H9 (cell line): ENCODE measurements around the gene ARL4C. TPM values are rescaled to one million over a fixed set of nuclear protein-coding genes. Genes with fewer than 3 reads are reported as not detected.

Experiments used
- DNase-seq: peaks from one replicate; pipeline ENCODE4 v3.0.0-alpha.2; 2017
- H2AFZ ChIP-seq: one replicate; pipeline ENCODE4 v1.6.1; 2013; ENCODE audit warnings: mild to moderate bottlenecking, low read length, control low read depth, moderate library complexity
- H2AK5ac ChIP-seq: 2 replicates; pipeline ENCODE4 v1.6.1; 2013; ENCODE audit warnings: low read length, control low read depth, mixed read lengths; ENCODE audit not compliant: insufficient read length
- H2BK120ac ChIP-seq: one replicate; pipeline ENCODE4 v1.6.1; 2013; ENCODE audit warnings: low read depth, mild to moderate bottlenecking, low read length, control low read depth, inconsistent platforms; ENCODE audit not compliant: poor library complexity, severe bottlenecking
- H2BK12ac ChIP-seq: 2 replicates; pipeline ENCODE4 v1.6.1; 2013; ENCODE audit warnings: low read length, control low read depth, mixed read lengths, low read depth; ENCODE audit not compliant: insufficient read length
- H2BK15ac ChIP-seq: 2 replicates; pipeline ENCODE4 v1.6.1; 2013; ENCODE audit warnings: low read depth, low read length, control low read depth
- H2BK20ac ChIP-seq: one replicate; pipeline ENCODE4 v1.6.1; 2013; ENCODE audit warnings: low read depth, mild to moderate bottlenecking, low read length, control low read depth, inconsistent platforms; ENCODE audit not compliant: poor library complexity, severe bottlenecking
- H2BK5ac ChIP-seq: 2 replicates; pipeline ENCODE4 v1.6.1; 2013; ENCODE audit warnings: low read length, control low read depth, mixed read lengths; ENCODE audit not compliant: insufficient read length
- H3K14ac ChIP-seq: 2 replicates; pipeline ENCODE4 v1.6.1; 2013; ENCODE audit warnings: low read length, control low read depth; ENCODE audit not compliant: insufficient read depth
- H3K18ac ChIP-seq: 2 replicates; pipeline ENCODE4 v1.6.1; 2013; ENCODE audit warnings: low read depth, mild to moderate bottlenecking, mixed read lengths, low read length, control low read depth; ENCODE audit not compliant: insufficient read length
- H3K23ac ChIP-seq: 2 replicates; pipeline ENCODE4 v1.6.1; 2013; ENCODE audit warnings: low read length, control low read depth, mixed read lengths, low read depth; ENCODE audit not compliant: insufficient read length
- H3K23me2 ChIP-seq: 2 replicates; pipeline ENCODE4 v1.6.1; 2013; ENCODE audit warnings: low read depth, mild to moderate bottlenecking, mixed read lengths, low read length, control low read depth; ENCODE audit not compliant: insufficient read length, poor library complexity, severe bottlenecking
- H3K27ac ChIP-seq: 2 replicates; pipeline ENCODE4 v1.5.1; 2013; ENCODE audit warnings: low read length, control low read depth, mixed read lengths, low read depth; ENCODE audit not compliant: insufficient read length
- H3K27me3 ChIP-seq: 2 replicates; pipeline ENCODE4 v1.6.1; 2013; ENCODE audit warnings: low read length, control low read depth, inconsistent platforms; ENCODE audit not compliant: insufficient read depth
- H3K4ac ChIP-seq: 2 replicates; pipeline ENCODE4 v1.6.1; 2013; ENCODE audit warnings: low read depth, mild to moderate bottlenecking, control low read depth, inconsistent platforms, low read length, moderate library complexity
- H3K4me1 ChIP-seq: 2 replicates; pipeline ENCODE4 v1.6.1; 2013; ENCODE audit warnings: low read length, control low read depth, inconsistent platforms; ENCODE audit not compliant: insufficient read depth
- H3K4me2 ChIP-seq: 2 replicates; pipeline ENCODE4 v1.6.1; 2013; ENCODE audit warnings: low read length, control low read depth, mixed read lengths; ENCODE audit not compliant: insufficient read length, insufficient read depth
- H3K56ac ChIP-seq: 2 replicates; pipeline ENCODE4 v1.6.1; 2013; ENCODE audit warnings: low read depth, mild to moderate bottlenecking, mixed read lengths, low read length, control low read depth; ENCODE audit not compliant: insufficient read length
- H3K79me1 ChIP-seq: 2 replicates; pipeline ENCODE4 v1.6.1; 2013; ENCODE audit warnings: low read depth, mild to moderate bottlenecking, moderate library complexity, low read length, control low read depth, inconsistent platforms; ENCODE audit not compliant: insufficient read depth, poor library complexity, severe bottlenecking
- H3K79me2 ChIP-seq: 2 replicates; pipeline ENCODE4 v1.6.1; 2013; ENCODE audit warnings: low read length, control low read depth, inconsistent platforms; ENCODE audit not compliant: insufficient read depth
- H3K9ac ChIP-seq: 2 replicates; pipeline ENCODE4 v1.6.1; 2013; ENCODE audit warnings: low read length, control low read depth, mixed read lengths; ENCODE audit not compliant: insufficient read length; ENCODE audit errors: extremely low read depth
- H3K9me3 ChIP-seq: one replicate; pipeline ENCODE4 v1.6.1; 2013; ENCODE audit warnings: low read depth, low read length, inconsistent platforms; ENCODE audit not compliant: control insufficient read depth
- H3T11ph ChIP-seq: one replicate; pipeline ENCODE4 v1.6.1; 2013; ENCODE audit warnings: mild to moderate bottlenecking, low read length, control low read depth, inconsistent platforms
- H4K20me1 ChIP-seq: one replicate; pipeline ENCODE4 v1.6.1; 2013; ENCODE audit not compliant: control insufficient read depth, insufficient read length, insufficient read depth
- H4K5ac ChIP-seq: 2 replicates; pipeline ENCODE4 v1.6.1; 2013; ENCODE audit warnings: low read depth, mild to moderate bottlenecking, mixed read lengths, low read length, control low read depth; ENCODE audit not compliant: insufficient read length
- H4K8ac ChIP-seq: replicated peaks from 2 replicates; pipeline ENCODE4 v1.6.1; 2013; ENCODE audit warnings: low read length, control low read depth, mixed read lengths, low read depth; ENCODE audit not compliant: insufficient read length
- H4K91ac ChIP-seq: 2 replicates; pipeline ENCODE4 v1.6.1; 2013; ENCODE audit warnings: low read depth, mild to moderate bottlenecking, moderate library complexity, mixed read lengths, low read length, control low read depth; ENCODE audit not compliant: insufficient read length
- H3K27ac Mint-ChIP-seq, 3 experiments: 2 replicates in 2 of 3; 3 replicates in 1 of 3; pipeline ENCODE4 v1.8.0; 2020 to 2021; ENCODE audit warnings: mixed read lengths in 3 of 3, mild to moderate bottlenecking in 1 of 3, moderate library complexity in 1 of 3
- H3K27me3 Mint-ChIP-seq: 2 replicates; pipeline ENCODE4 v1.8.0; 2021; ENCODE audit warnings: low read depth, mild to moderate bottlenecking, moderate library complexity, mixed read lengths
- H3K36me3 Mint-ChIP-seq, 3 experiments: 2 replicates in 2 of 3; 3 replicates in 1 of 3; pipeline ENCODE4 v1.8.0; 2020 to 2021; ENCODE audit warnings: low read depth in 3 of 3, mixed read lengths in 3 of 3; ENCODE audit not compliant: insufficient read depth in 1 of 3
- H3K4me1 Mint-ChIP-seq, 2 experiments: 2 replicates each; pipeline ENCODE4 v1.8.0; 2020; ENCODE audit warnings: mixed read lengths in 2 of 2
- H3K4me3 Mint-ChIP-seq, 2 experiments: 2 replicates in 1 of 2; 3 replicates in 1 of 2; pipeline ENCODE4 v1.8.0; 2020 to 2021; ENCODE audit warnings: mild to moderate bottlenecking in 2 of 2, mixed read lengths in 2 of 2, moderate library complexity in 1 of 2
- H3K9me3 Mint-ChIP-seq, 2 experiments: 2 replicates in 1 of 2; 3 replicates in 1 of 2; pipeline ENCODE4 v1.8.0; 2020; ENCODE audit warnings: mild to moderate bottlenecking in 2 of 2, mixed read lengths in 2 of 2, moderate library complexity in 1 of 2
- WGBS: extraction: QIAGEN DNeasy Blood & Tissue Kit; methylation state at CpG from one replicate; pipeline ENCODE4 v1.1.7; 2013; ENCODE audit warnings: missing lambda C conversion rate, low lambda C conversion rate, mixed read lengths; ENCODE audit not compliant: insufficient read length; ENCODE audit errors: extremely low coverage; 5-methylcytosine and 5-hydroxymethylcytosine counted together
- total RNA-seq: library from RNA; stranded (reverse); gene quantifications from 2 replicates; pipeline ENCODE4 v1.2.1, GENCODE V29; 2021
- TF ChIP-seq, protein P1 (sequence below): fragments of 200-600 bp; sonication (generic); conservative IDR thresholded peaks from 3 replicates; pipeline ENCODE4 v1.8.0; 2021; ENCODE audit warnings: antibody characterized with exemption, mild to moderate bottlenecking

The ARL4C gene
- total RNA-seq, 1 experiment from 2014 or later = 12.0 TPM

DNA sequence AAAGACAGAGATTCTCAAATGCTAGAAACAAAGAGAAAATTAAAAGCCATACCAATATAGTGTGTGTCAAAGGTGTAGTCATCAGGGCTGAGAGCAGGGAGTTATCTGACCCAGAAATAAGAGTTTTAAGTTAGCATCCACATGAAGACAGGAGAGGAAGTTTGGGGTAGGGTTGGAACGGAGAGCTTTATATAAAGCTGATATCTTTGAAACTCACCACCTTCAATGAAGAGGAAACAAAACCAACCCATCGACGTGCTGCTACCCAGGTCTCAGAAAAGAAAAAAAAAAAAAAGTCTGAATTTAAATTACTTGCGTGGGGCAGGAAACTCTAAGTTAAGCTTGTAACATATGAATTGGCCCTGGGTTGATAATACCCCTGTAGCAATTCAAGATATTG, 42.4 kb downstream of the ARL4C start:
- Histone ChIP-seq H3K23ac (no peak overlapping the region), H2AK5ac (no peak overlapping the region), H2BK15ac (no peak overlapping the region), H3K79me2 (no peaks in the 10 kb centered on the region; the same call in 1 of the 2 replicates), H2BK20ac (no peak overlapping the region), H3K18ac (no peak overlapping the region), H3K4me1 (0 out of 2 replicates have a peak, but pooled peaks cover 4% of the 10 kb centered on the region), H3K4me2 (no peak overlapping the region), H3K27ac (no peak overlapping the region), H4K5ac (no peak overlapping the region), H3K79me1 (no peaks in the 10 kb centered on the region), H4K8ac (no peak overlapping the region), H3T11ph (no peak overlapping the region), H4K91ac (no peak overlapping the region), H3K4ac (no peak overlapping the region), H2BK120ac (no peak overlapping the region), H4K20me1 (no peaks in the 10 kb centered on the region), H3K14ac (no peak overlapping the region), H3K56ac (no peak overlapping the region), H3K27me3 (no peaks in the 10 kb centered on the region), H3K23me2 (no peaks in the 10 kb centered on the region), H3K9ac (no peak overlapping the region), H3K9me3 (no peaks in the 10 kb centered on the region), H2BK5ac (no peak overlapping the region), H2BK12ac (no peak overlapping the region), H2AFZ (no peak overlapping the region)
- WGBS = no CpG with 5 or more reads among the region's 4 CpGs
- peaks cover 13 to 16% of the 10 kb centered on the region in 2 experiments for H3K9me3 Mint-ChIP-seq
- no peak for DNase-seq
- TF ChIP-seq, protein P1, sequence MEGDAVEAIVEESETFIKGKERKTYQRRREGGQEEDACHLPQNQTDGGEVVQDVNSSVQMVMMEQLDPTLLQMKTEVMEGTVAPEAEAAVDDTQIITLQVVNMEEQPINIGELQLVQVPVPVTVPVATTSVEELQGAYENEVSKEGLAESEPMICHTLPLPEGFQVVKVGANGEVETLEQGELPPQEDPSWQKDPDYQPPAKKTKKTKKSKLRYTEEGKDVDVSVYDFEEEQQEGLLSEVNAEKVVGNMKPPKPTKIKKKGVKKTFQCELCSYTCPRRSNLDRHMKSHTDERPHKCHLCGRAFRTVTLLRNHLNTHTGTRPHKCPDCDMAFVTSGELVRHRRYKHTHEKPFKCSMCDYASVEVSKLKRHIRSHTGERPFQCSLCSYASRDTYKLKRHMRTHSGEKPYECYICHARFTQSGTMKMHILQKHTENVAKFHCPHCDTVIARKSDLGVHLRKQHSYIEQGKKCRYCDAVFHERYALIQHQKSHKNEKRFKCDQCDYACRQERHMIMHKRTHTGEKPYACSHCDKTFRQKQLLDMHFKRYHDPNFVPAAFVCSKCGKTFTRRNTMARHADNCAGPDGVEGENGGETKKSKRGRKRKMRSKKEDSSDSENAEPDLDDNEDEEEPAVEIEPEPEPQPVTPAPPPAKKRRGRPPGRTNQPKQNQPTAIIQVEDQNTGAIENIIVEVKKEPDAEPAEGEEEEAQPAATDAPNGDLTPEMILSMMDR = no peak
- H3K36me3 Mint-ChIP-seq = peaks cover 0 to 17% (median 6%) of the 10 kb centered on the region in 3 experiments; a peak in 5 of 7 replicates
- peaks cover 7% of the 10 kb centered on the region; the same call in 1 of the 2 replicates for H3K27me3 Mint-ChIP-seq
- H3K27ac Mint-ChIP-seq = no peak overlapping the region
- no peak overlapping the region for H3K4me3 Mint-ChIP-seq
- peaks cover 37 to 44% of the 10 kb centered on the region in 2 experiments for H3K4me1 Mint-ChIP-seq
